ENCODE data around the gene TMEM202.
"Not testable (repeated sequence)": the region's sequence is repeated elsewhere in the genome, so short reads cannot be mapped to it uniquely, and the experiment has no call there.

TMEM202 gene

DNA sequence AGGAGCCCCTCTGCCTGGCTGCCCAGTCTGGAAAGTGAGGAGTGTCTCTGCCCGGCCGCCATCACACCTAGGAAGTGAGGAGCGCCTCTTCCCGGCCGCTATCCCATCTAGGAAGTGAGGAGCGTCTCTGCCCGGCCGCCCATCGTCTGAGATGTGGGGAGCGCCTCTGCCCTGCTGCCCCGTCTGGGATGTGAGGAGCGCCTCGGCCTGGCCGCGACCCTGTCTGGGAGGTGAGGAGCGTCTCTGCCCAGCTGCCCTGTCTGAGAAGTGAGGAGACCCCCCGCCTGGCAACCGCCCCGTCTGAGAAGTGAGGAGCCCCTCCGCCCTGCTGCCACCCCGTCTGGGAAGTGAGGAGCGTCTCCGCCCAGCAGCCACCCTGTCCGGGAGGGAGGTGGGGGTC, 1.8 kb upstream of the TMEM202 start:
- not testable (repeated sequence) for DNase-seq (ENCODE audit: extremely low spot score, insufficient read length, low read depth); FAIRE-seq

DNA sequence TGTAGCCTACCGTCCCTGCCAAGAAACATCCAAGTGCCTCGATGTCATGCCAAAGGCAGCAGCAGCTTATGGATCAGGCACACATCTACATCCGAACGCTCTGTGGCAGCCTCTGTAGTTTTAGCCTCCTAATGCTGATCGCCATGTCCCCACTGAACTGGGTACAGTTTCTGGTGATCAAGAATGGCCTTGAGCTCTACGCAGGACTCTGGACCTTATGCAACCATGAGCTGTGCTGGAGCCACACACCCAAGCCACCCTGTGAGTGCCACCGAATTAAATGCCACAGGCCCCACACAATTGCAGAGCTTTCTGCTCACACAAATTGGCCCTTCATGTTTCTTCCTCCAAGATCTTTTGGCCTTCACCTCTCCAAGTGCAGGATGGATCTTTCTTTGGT, 543 bp downstream of the TMEM202 start:
- DNase-seq (ENCODE audit: extremely low spot score, insufficient read length, low read depth) (no peak), FAIRE-seq (no peak)

DNA sequence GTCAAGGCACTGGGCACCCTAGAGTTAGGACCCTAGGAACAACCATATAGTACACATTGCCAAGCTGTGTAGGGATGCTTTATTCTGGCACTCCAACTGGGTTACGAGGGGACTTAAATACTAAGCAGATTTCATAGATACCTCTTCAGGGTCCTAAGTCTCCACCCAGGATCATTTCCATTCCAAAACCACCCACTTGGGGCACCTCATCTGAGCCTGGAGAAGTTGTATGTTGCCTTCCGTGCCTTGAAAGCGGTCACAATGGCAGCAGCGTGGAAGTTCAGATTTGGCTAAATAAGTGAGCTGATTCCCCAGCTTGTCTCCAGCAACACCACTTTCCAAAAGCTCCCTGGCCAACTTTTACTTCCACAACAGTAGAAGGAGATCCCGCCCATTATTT, 4.6 kb downstream of the TMEM202 start:
- DNase-seq (ENCODE audit: extremely low spot score, insufficient read length, low read depth): no peak

DNA sequence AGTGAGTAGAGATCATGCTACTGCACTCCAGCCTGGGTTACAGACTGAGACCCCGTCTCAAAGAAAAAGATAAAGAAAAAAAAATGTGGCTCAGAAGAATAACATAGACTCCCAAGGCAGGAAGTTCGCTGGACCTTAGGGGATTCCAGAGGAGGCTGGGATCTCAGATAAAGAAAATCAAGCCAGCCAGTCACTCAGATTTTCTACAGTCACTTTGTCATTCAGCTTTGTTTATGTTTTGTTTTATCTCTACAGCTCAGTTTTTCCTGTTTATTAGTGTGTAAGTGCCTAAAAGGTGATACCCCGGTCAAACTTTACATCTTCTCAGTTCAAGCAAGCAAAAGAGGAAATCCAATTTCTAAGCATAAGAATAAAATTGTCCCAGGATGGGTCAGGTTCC, 6.3 kb downstream of the TMEM202 start:
- no peak for FAIRE-seq
- no peak for DNase-seq (ENCODE audit: extremely low spot score, insufficient read length, low read depth)

More for the DNA sequence above, 4.6 kb downstream of the TMEM202 start:
- FAIRE-seq: no peak

DNA sequence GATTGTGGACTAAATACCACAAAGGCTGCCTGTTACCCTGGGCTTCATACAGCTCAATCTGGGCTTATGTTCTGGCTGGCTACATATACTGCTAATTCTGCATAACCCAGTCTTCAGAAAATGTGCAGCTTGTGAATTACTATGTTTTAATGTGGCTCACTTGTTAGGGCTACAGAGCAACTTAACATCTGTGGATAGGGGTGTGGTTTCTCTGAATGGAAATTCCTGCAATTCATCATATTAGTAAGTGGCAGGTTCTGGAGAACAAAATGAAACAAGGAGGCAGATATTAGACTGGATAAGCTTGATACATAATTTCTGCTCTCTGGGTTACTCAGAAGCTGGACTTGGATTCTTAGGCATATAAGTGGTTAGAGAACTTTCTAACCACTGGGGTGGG, 6.7 kb downstream of the TMEM202 start:
- DNase-seq (ENCODE audit: extremely low spot score, insufficient read length, low read depth) (no peak), FAIRE-seq (no peak)

DNA sequence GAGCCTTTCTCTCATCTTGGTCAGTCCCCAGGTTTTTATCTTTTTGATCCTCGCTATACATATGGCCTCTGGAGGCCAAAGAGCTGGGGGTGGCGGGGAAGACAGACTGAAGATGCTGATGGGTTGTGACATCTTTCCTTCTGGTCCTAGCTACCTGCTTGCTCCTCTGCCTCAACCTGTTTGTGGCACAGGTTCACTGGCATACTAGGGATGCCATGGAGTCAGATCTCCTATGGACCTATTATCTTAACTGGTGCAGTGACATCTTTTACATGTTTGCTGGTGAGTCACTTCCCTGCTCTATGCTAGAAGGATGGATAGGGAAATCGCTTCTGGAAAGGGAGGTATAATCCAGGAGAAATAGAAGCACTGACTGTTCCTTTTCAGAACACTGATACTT, 8.8 kb downstream of the TMEM202 start:
- FAIRE-seq (no peak), DNase-seq (ENCODE audit: extremely low spot score, insufficient read length, low read depth) (no peak)

DNA sequence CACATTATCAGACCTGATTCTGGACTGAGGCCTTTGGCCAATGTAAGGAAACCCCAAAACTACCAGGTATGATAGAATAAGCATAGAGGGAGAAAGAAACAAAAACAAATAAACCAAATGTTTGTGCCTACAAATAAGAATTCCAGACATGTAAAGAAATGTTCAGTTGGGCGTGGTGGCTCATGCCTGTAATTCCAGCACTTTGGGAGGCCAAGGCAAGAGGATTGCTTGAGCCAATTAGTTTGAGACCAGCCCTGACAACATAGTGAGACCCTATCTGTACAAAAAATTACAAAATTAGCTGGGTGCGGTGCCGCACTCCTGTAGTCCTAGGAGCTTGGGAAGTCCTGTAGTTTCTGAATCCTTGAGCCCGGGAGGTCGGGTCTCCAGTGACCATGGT, 13.0 kb downstream of the TMEM202 start:
- FAIRE-seq (no peak), DNase-seq (ENCODE audit: extremely low spot score, insufficient read length, low read depth) (no peak)

DNA sequence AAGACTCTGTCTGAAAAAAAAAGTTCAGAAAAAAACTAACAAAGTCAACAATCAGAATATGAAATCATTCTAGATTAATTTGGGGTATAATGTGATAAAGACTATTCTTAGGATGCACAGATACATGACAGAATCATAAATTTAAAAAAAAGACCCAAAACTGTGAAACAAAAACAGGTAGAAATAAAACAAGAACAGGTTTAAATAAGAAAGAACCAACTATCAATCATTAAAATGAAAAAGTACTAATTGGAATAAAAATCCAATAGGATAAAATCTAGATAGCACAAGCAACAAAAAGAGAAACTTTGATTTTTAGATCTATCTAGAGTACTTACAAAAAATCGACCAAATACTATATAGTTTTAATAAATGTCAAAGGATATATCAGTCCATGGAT, 13.4 kb downstream of the TMEM202 start:
- FAIRE-seq (no peak), DNase-seq (ENCODE audit: extremely low spot score, insufficient read length, low read depth) (no peak)

DNA sequence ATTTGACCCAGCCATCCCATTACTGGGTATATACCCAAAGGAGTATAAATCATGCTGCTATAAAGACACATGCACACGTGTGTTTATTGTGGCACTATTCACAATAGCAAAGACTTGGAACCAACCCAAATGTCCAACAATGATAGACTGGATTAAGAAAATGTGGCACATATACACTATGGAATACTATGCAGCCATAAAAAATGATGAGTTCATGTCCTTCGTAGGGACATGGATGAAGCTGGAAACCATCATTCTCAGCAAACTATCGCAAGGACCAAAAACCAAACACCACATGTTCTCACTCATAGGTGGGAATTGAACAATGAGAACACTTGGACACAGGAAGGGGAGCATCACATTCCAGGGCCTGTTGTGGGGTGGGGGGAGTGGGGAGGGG, 15.2 kb downstream of the TMEM202 start:
- DNase-seq (ENCODE audit: extremely low spot score, insufficient read length, low read depth); FAIRE-seq: not testable (repeated sequence)

DNA sequence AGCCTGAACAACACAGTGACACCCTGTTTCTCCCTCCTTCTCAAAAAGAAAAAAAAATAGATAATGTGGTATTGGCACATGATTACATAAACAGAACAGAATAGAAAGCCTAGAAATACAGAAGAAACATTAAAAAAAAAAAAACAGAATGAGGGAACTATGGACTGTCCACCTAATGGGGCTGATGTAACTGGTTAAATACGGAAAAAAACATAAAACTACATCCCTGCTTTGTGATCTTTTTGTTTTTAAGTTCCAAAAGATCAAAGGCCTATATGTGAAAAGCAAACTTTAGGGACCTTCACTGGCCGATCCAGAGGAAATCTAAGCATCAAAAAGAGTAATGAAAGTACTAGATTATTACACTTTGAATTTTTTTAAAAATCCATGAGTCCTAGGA, 17.2 kb downstream of the TMEM202 start:
- no peak for DNase-seq (ENCODE audit: extremely low spot score, insufficient read length, low read depth)
- no peak for FAIRE-seq

DNA sequence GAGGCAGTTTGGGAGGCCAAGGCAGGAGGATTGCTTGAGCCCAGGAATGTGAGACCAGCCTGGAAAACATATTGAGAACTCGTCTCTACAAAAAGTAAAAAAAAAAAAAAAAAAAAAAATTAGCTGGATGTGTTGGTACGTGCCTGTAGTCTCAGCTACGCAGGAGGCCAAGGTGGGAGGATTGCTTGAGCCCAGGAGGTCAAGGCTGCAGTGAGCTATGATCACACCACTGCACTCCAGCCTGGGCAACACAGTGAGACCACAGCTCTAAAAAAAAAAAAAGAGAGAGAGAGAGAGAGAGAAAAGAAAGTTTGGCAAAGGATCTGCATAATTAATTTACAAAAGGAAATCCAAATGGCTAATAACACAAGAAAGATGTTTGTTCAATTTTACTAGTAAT, 21.7 kb downstream of the TMEM202 start:
- not testable (repeated sequence) for FAIRE-seq

DNA sequence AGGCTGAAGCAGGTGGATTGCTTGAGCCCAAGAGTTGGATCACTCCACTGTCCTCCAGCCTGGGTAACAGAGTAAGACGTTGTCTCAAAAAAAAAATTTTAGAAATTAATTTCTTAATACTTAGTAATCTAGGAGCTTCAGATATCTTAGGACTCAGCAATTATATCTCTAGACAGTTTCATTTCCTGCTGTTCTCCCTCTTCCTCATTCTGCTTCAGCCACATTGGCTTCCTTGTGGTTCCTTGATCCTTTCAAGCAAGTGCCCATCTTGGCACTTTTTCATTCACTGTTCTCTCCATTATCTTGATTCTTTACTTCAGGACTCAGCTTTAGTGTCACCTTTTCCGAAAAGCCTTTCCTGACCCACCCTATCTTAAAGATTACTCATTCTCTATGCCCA, 22.5 kb downstream of the TMEM202 start:
- DNase-seq (ENCODE audit: extremely low spot score, insufficient read length, low read depth): no peak
- no peak for FAIRE-seq

More for the DNA sequence above, 21.7 kb downstream of the TMEM202 start:
- DNase-seq (ENCODE audit: extremely low spot score, insufficient read length, low read depth): not testable (repeated sequence)

DNA sequence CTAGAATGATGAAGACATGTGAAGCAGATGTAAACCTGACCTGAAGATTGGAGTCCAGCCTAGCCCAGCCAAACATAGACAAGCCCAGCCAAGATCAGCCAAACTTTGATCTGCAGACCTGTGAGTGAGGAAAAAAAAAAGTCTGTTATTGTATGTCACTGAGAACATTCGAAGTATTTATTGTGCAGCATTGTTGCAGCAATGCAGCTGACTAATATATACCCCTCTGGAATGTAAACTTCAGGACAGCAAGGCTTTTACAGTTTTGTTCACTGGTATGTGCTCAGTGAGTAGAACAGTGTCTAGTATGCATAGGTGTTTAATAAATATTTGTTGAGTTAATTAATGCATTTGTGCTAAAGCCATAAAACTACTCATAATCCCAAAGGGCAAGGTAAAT, 23.4 kb downstream of the TMEM202 start:
- no peak for DNase-seq (ENCODE audit: extremely low spot score, insufficient read length, low read depth)

DNA sequence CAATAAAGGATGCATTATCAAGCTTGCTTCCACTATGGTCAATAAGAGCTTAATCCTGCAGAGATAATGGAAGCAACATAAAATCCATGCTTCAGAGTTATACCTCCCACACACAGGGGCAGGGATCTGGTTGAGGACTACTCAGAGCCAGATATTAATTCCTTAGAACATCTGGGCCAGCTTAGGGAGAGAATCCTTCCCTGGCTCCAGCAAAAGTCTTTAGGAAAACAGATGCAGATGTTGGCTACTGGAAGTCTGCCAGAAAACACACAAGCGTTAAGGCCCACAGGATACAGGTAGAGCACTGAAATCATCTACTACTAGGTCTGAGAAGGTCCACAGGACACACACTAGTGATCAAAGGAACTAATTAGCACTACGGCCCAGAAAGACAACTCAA, 25.2 kb downstream of the TMEM202 start:
- DNase-seq (ENCODE audit: extremely low spot score, insufficient read length, low read depth): no peak
- no peak for FAIRE-seq

More for the DNA sequence above, 23.4 kb downstream of the TMEM202 start:
- no peak for FAIRE-seq

DNA sequence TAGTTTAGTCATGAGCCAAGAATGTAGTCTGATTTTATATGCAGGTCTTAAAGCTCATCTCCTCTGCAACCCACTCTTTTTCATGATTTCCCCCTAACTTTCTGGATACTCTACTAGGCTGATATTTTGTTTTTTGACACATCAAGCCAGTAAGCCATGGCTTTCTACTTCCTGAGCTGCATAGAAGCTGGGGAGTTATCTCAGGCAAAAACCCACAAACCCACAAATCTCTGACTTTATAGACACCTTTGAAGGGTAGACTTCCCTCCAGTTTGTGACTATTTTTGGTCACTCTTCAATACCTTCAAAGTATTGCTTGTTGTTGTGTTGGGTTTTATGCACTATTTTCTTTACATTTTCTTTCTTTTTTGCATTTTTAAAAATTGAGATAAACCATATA, 28.6 kb downstream of the TMEM202 start:
- FAIRE-seq (no peak), DNase-seq (ENCODE audit: extremely low spot score, insufficient read length, low read depth) (no peak)

DNA sequence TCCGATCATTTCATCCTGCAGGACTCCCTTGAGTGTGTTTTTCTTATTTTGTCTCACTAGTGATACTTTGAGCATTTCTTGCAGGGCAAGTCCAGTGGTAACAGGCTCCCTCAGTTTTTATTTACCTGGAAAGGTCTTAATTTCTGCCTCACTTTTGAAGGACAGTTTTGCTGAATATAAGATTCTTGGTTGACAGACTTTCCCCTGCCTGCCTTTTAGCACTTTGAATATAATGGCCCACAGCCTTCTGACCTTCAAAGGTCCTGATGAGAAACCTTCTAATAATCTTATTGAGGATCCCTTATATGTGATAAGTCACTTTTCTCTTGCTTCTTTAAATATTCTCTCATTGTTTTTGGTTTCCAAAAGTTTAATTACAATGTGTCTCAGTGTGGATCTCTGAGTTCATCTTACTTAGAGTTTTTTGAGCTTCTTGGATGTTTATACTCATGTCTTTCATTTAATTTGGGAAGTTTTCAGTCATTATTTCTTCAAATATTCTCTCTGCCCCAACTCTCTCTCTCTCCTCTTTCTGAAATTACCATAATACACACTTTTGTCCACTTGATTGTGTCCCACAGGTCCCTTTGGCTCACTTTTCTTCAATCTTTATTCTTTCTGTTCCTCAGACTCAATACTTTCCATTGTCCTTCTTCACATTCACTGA, 39.7 kb downstream of the TMEM202 start:
- no peak for FAIRE-seq
- DNase-seq (ENCODE audit: extremely low spot score, insufficient read length, low read depth): no peak

DNA sequence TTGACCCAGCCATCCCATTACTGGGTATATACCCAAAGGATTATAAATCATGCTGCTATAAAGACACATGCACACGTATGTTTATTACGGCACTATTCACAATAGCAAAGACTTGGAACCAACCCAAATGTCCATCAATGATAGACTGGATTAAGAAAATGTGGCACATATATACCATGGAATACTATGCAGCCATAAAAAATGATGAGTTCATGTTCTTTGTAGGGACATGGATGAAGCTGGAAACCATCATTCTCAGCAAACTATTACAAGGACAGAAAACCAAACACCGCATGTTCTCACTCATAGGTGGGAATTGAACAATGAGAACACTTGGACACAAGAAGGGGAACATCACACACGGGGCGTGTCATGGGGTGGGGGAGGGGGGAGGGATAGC, 44.7 kb downstream of the TMEM202 start:
- not testable (repeated sequence) for DNase-seq (ENCODE audit: extremely low spot score, insufficient read length, low read depth); FAIRE-seq

DNA sequence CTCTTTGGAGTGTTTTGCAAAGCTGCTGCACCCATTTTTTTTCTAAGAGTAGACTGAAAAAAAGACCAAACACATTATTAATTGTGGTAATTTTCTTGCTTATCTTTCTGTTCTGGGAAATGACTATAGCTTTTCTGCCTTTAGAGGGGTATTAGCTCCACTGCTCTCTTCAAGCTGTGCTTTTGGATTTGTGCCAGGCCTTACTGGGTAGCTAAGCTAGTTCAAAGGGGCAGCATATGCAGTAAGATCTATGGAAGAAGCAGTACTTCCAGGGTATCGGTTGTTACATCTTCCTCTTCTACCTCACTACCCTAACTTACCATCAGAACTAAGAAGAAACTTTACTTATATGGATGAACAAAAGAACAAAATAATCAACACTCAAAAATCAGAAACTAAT, 47.3 kb downstream of the TMEM202 start:
- no peak for DNase-seq (ENCODE audit: extremely low spot score, insufficient read length, low read depth)
- FAIRE-seq: no peak

DNA sequence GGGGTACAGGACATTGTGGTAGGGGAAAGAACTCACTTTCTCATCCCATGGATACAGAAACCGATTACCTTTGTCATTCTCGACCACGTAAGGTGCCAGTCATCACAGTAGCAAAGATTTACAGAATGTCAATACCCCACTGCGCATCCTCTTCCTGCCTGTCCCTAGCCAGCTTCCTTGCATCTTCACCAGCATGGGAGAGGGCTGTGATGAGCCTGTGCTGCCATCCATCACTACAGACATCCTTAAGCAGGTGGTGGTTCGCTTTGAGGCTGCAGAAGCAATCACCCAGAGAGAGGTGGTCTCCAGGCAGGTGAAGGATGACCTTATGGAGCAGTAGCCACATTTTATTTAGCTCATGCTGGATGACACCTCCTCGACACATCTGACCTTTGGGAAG, 52.7 kb downstream of the TMEM202 start:
- no peak for FAIRE-seq

DNA sequence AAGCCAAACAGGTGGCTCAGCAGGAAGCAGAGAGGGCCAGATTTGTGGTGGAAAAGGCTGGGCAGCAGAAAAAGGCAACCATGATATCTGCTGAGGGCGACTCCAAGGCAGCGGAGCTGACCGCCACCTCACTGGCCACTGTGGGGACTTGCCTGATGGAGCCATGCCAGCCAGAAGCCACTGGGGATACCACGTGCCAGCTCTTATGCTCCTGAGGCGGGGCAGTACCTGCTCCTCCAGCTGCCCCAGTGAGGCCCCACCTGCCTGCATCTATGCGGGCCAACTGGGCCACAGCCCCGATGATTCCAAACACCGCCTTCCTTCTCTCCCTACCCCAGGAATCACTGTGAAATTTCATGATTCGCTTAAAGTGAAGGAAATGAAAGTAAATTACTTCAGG, 53.1 kb downstream of the TMEM202 start:
- no peak for DNase-seq (ENCODE audit: extremely low spot score, insufficient read length, low read depth)
- FAIRE-seq: no peak

More for the DNA sequence above, 52.7 kb downstream of the TMEM202 start:
- DNase-seq (ENCODE audit: extremely low spot score, insufficient read length, low read depth): no peak

DNA sequence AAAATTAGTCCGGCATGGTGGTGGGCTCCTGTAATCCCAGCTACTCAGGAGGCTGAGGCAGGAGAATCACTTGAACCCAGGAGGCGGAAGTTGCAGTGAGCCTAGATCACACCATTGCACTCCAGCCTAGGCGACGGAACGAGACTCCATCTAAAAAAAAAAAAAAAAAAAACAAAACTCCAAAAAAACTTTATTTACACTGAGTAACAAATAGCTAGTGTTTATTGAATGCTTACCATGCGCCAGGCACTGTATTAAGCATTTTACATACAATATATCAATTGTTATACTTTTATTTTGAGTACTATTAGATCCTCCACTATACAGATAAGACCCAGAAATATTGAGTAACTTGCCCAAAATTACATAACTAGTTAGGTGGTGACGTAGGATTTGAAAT, 58.6 kb downstream of the TMEM202 start:
- DNase-seq (ENCODE audit: extremely low spot score, insufficient read length, low read depth) (no peak), FAIRE-seq (no peak)
